SW 1271 (cell line): ENCODE measurements around the gene SLC12A7.
"Not testable (repeated sequence)": the region's sequence is repeated elsewhere in the genome, so short reads cannot be mapped to it uniquely, and the experiment has no call there.

Experiments
- DNase-seq, 2 experiments: peaks; one replicate each; lab custom pipeline; 2025; lab: John Stamatoyannopoulos, UW

Gene SLC12A7

DNA sequence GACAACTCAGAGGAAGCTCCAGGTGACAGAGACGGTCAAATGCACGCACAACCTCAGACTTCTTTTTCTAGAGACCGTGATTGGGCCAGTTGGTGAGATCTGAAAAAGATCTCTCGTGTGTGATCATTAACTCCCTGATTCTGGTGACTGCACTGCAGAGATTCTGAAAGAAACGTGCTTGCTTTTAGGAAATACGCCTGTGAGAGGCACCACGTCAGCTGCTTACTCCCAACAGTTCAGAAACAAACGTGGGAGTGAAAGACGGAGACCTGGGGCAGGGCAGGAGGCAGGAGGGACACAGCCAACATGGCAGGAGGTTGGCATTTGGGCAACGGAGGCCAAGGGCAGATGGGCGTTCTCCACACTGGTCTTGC lies 15.9 kb downstream of the SLC12A7 start:
- DNase-seq: no peak

DNA sequence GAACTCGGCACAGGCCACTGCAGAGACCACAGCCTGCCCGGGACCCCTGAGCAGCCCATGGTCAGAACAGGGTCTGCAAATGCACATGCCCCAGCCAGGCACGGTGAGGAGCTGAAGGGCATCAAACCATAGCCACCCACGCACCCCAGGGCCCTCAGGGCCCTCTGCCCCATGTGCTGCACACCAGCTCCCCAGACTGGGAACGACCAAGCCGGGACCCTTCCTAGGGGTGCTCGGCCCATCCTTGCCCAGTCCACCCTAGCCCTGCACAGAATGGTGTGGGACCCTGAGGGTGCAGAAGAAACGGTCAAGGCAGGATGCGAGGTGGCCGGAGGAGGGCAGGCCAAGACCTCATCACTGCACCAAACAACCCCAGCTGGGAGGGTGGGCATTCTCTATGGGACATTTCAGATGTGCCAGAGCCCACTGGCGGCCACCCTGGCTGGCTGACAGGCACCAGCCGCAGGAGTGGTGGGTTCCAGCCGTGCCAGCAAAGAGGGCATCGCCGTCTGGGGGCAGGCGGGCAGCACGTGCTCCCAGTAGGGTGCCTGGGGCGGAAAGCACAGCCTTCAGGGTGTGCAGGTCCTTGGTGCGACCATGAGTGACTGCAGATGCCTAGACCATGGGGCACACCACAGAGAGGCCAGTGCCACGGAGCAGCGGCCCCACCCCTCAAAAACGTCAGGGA lies 16.4 kb downstream of the SLC12A7 start:
- DNase-seq: no peak

- no peak for DNase-seq
Observed at GRCh38 chr5:1094670-1095190, 17.1 kb downstream of the SLC12A7 start.

DNA sequence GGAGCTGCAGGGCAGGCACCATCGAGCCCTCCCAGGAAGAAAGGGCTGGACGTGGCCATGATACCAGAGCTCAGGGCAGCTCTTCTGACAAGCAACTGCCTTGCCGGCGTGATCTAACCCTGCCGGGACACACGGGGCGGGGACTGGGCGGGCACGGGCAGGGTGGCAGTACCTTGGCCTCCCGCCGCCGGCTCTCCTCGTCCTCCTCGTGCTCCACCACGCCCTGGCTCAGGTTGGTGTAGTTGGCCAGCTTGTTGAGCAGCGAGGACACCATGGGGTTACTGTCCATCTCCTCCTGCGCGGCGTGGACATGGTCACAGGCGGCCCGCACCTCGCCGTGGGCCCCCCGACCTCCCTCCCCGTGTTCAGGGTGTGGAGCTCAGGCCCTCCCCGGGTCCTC lies 18.5 kb downstream of the SLC12A7 start:
- DNase-seq: no peak

DNA sequence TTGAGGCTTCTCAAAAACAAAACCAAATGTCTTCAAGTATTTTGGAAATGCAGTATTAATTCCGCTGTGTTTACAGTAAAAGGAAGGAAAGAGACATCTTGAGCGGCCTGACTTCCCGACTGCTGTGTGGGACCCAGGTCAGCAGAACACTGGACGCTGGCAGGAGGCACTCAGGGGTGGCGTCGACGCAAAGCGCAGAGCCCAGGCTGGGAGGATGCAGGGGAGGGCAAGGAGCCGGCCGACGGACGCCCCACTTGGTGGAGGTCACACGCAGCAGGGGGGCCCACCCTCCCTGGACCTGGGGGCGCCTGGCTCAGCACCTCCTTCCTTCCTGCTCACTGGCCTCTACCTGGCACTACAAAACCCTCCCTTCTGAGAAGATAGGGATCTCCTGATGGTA lies 19.7 kb downstream of the SLC12A7 start:
- no peak for DNase-seq

- no peak for DNase-seq
Observed at GRCh38 chr5:1091632-1092031, 20.2 kb downstream of the SLC12A7 start.

DNA sequence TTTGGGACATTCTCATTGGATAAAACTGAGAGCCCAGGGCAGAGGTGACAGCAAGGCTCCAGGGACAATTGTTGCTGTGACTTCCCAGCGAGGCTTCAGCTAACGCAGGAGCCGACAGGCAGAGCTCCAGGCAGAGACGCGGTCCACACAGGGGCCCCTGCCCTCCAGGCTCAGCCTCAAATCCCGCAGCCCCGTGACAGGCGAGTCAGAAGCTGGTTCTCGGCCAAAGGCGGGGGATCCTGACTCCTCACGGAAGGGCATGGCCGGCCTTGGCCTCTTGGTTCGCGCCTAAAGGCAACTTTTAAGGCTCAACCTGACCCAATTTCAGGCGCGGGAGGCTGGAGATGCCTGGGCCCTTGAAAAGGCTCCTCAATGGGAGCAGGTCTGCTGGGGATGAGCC lies 21.3 kb downstream of the SLC12A7 start:
- DNase-seq: no peak

DNA sequence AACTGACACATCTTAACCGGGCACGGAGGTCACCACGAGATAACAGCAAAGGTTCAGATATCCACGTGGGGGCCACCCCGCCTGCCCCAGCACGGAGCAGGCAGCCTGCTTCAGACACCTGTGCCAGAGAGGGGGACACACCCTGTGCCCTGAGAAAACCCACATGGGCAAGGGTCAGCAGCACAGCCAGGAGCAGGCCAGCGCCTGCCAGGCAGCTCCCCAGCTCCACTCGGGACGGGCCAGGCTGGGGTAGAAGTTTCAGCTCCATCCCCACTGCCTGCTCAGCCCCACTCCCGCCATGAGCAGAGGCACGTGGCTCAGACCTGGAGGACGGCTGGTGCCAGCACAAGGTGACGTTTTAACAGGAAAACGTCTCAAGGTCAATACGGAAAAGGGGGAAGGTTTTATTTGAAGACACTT lies 22.2 kb downstream of the SLC12A7 start:
- DNase-seq: no peak

- DNase-seq: no peak
Observed at GRCh38 chr5:1089146-1089545, 22.7 kb downstream of the SLC12A7 start.

DNA sequence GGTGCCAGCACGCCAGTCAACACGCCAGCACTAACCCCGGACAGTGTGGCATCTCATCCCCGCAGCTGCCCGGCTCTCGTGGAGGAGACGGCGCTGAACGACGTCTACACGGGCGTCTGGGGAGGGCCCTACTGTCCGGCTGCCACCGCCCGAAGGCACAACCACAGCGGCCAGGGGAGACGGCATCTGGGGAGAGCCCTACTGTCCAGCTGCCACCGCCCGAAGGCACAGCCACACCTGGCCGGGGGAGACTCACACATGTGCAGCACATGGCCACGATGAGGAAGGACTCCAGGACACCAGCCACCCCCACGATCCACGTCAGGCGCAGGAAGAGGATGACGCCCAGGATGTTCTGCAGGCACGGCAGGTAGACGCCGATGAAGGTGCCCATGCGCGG lies 23.1 kb downstream of the SLC12A7 start:
- DNase-seq: no peak

DNA sequence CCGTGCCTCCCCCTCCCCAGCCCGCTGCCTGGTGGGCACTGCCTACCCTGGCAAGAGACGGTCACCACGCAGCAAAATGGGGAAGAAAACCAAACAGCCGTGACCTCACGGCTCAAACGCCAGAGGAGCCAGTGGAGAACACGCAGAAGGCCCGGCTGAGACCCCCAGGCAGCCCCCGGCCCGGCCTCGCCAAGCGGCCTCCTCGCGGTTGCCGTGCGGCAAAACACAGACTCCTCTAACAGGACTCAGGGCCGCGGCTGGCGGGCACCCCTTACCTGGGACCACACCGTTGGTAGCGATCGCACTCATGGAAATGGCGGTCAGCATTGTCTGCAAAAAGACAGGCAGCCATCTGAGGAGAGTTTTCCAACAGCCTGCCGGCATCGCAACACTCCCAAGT lies 23.8 kb downstream of the SLC12A7 start:
- DNase-seq: no peak

DNA sequence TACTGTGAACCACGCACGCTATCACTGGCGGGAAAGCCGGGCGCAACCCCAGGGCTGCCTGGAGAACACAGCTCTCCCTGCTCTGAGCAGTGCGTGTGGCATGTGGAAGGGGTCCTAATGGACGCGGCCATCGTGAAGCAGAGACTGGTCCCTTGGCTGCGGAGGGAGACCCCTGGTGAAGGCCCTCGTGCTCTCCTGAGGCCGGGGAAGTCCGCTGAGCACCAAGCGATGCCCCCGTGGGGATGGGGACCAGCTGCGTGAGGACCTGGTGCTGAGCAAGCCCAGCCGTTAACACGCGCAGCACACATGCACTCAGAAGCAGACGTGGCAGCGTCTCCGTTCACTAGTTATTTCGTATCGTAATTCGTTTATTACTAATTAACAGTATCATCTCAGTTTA lies 24.4 kb downstream of the SLC12A7 start:
- no peak for DNase-seq

GRCh38 chr5:1086871-1087270 lies 25.0 kb downstream of the SLC12A7 start:
- DNase-seq: no peak

DNA sequence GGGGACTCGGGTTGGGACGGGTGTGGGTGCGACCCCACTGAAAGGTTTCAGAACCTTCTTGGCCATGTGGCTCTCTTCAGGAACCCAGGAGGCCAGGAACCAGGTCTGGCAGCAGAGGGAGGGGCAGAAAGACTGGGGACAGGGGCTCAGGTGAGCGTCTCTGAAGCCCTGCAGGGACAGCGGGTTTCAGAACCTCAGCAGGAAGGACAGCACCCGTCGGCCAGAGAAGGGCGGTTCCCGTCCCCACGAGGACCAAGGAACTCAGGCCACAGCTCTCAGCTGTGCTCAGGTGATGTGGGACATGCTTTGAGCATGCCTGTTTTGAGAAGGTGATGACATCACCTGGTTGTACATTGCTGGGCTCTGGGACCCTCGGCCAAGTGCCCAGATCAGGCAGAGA lies 25.7 kb downstream of the SLC12A7 start:
- no peak for DNase-seq

DNA sequence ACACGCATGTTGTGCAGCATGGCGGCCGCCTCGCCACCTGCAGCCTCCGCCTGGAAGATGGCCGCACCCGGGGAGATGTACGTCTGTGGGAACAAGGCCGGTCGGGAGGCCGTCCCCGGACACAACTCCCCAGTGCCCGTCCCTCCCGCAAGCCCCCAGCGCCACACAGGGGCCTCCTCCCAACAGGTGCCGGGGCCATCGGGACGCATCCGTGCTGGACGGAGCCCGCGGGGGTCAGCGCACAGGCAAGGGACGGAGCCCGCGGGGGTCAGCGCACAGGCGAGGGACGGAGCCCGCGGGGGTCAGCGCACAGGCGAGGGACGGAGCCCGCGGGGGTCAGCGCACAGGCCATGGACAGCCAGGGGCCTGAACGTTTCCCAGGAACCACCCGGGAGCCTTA lies 26.5 kb downstream of the SLC12A7 start:
- DNase-seq: no peak

DNA sequence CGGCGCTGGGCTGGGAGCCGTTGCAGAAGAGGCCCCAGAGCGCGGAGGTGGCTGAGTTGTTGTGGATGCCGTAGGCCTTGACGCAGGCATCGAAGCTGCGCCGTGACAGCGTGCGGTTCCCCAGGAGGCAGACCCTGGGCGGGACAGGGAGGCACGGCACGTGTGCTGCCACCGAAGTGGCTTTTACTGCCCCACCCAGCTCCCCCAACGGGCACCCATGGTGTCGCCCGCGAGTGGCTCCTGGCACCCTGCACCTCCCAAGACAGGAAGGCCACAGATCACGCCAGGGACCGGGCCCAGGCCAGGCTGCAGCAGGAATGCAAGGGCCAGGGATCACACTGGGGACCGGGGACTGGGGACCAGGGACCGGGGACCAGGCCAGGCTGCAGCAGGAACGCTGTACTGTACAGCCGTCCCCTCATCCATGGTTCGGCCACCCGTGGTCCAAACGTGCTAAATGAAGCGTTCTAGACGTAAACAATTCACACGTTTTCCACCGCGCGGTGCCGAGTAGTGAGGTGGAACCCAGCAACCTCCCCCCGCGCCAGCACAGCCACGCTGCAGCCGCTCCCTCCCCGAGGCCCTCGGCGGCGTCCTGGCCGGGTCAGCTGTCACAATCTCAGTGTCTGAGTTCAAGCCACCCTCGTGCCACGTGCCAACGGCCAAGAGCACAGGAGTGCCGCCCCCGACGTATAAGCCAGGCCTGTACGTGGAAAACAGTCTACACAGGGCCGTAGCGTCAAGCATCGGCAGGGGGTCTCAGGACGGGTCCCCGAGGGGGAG lies 27.8 kb downstream of the SLC12A7 start:
- no peak for DNase-seq

DNA sequence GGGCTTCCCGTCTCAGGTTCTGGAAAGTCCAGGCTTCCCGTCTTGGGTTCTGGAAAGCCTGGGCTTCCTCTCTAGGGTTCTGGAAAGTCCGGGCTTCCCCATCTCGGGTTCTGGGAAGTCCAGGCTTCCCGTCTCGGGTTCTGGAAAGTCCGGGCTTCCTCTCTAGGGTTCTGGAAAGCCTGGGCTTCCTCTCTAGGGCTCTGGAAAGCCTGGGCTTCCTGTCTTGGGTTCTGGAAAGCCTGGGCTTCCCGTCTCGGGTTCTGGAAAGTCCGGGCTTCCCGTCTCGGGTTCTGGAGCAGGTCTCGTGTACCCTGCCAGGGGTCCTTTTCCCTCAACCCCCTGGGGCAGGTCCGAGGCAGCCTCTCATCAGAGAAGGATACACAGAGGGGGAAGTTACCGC lies 28.8 kb downstream of the SLC12A7 start:
- not testable (repeated sequence) for DNase-seq

DNA sequence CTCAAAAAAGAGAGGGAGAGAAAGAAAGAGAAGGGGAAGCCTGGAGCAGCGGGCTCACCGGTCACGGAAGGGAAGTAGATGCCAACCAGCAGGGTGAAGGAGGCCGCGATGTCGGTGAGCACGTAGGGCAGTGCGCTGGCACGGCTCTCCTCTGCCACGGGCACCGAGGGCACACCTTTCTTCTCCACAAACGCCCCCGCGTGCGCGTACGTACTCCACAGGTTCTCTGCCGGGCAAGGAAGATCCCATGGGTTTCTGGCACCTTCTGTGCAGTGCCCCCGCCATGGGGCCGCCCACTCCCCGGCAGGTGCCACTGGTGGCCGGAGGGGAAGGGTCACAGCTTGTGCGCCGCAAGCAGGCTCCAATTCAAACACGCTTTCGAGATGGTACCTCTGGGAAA lies 30.3 kb downstream of the SLC12A7 start:
- no peak for DNase-seq

GRCh38 chr5:1080432-1080831 lies 31.4 kb downstream of the SLC12A7 start:
- no peak for DNase-seq

DNA sequence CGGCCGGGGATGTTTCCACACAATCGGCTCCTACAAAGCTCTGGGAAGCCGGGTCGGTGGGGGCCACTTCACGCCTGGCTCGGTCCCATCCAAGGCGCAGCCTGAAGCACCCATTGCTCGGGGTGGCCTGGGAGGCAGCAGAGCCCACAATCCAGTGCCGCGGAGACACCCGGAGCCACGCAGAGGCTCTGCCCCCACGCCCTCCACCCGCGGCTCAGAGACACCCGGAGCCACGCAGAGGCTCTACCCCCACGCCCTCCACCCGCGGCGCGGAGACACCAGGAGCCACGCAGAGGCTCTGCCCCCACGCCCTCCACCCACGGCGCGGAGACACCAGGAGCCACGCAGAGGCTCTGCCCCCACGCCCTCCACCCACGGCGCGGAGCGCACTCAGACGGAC lies 31.9 kb downstream of the SLC12A7 start:
- DNase-seq: no peak

GRCh38 chr5:1079486-1079885 lies 32.4 kb downstream of the SLC12A7 start:
- DNase-seq: no peak

GRCh38 chr5:1078851-1079250 lies 33.0 kb downstream of the SLC12A7 start:
- DNase-seq: no peak

GRCh38 chr5:1078206-1078605 lies 33.7 kb downstream of the SLC12A7 start:
- no peak for DNase-seq
